HCT116 (cell line): ENCODE results near the gene GNG7. TPM values are rescaled to one million over a fixed set of nuclear protein-coding genes. Genes with fewer than 3 reads are reported as not detected.

Source experiments
- ATAC-seq: fragments of 200-7000 bp; cut with Tn5 transposase; 2 replicates; pipeline ENCODE4 v1.9.1; 2020; ENCODE audit warnings: mild to moderate bottlenecking, moderate library complexity
- BruUV-seq: library from RNA; stranded (reverse); fragments of 400-500 nt; replicated peaks from 2 replicates; lab custom pipeline; 2021; lab: Mats Ljungman, UMichigan
- CTCF ChIA-PET: fragments of 300-600 bp; sonication (Branson Sonifier 250); formaldehyde crosslinking; loops from one replicate; lab custom pipeline; 2021; ENCODE audit warnings: antibody characterized with exemption; lab: Charles Lee
- POLR2A ChIA-PET: fragments of 300-600, 350-600 bp; sonication (Branson Sonifier 250); formaldehyde crosslinking; loops from one replicate; lab custom pipeline; 2021; ENCODE audit warnings: antibody characterized with exemption; lab: Charles Lee
- RAD21 ChIA-PET, 2 experiments: fragments of 300-600 bp; sonication (Branson Sonifier 250); formaldehyde crosslinking; loops; one replicate each; lab custom pipeline; 2023; ENCODE audit warnings: low total read pairs in 2 of 2; ENCODE audit not compliant: uncharacterized antibody in 2 of 2, unreplicated experiment in 2 of 2, low non-redundant PET in 1 of 2; lab: Charles Lee
- DNase-seq: peaks from one replicate; pipeline ENCODE4 v3.0.0-alpha.2; 2010; ENCODE audit warnings: low read depth, low spot score
- H2AFZ ChIP-seq: fragments of 200-600 bp; shearing (Covaris generic), sonication (generic); 2 replicates; pipeline ENCODE4 v1.6.1; 2017; ENCODE audit warnings: low read depth, mixed run types, mixed read lengths, antibody characterized with exemption, low read length; ENCODE audit not compliant: poor library complexity, severe bottlenecking
- H3K27ac ChIP-seq: 2 replicates; pipeline ENCODE4 v1.5.1; 2012; ENCODE audit warnings: low read depth, low read length
- H3K27me3 ChIP-seq: fragments of 200-600 bp; sonication (generic); 2 replicates; pipeline ENCODE4 v1.6.1; 2016; ENCODE audit warnings: mixed run types, low read length, mixed read lengths; ENCODE audit not compliant: insufficient read depth
- H3K36me3 ChIP-seq, 2 experiments: fragments of 200-500 bp in 1 of 2; fragments of 200-600 bp in 1 of 2; sonication (Bioruptor generic) in 1 of 2; sonication (generic) in 1 of 2; 2 replicates each; pipeline versions ENCODE4 v1.5.1 to v1.6.1; 2014 to 2016; ENCODE audit warnings: low read length in 2 of 2, inconsistent platforms in 1 of 2, mixed read lengths in 1 of 2, mixed run types in 1 of 2; ENCODE audit not compliant: insufficient read depth in 2 of 2, control insufficient read depth in 1 of 2
- H3K4me1 ChIP-seq, 2 experiments: fragments of 200-600 bp in 1 of 2; sonication (generic) in 1 of 2; 2 replicates each; pipeline versions ENCODE4 v1.5.1 to v1.6.1; 2012 to 2017; ENCODE audit warnings: low read length in 2 of 2, inconsistent platforms in 1 of 2, mild to moderate bottlenecking in 1 of 2, mixed read lengths in 1 of 2, mixed run types in 1 of 2, moderate library complexity in 1 of 2; ENCODE audit not compliant: insufficient read depth in 2 of 2, control insufficient read depth in 1 of 2
- H3K4me2 ChIP-seq: fragments of 200-600 bp; sonication (generic); 2 replicates; pipeline ENCODE4 v1.6.1; 2017; ENCODE audit warnings: mixed run types, low read length, mixed read lengths
- H3K4me3 ChIP-seq, 2 experiments: fragments of 200-600 bp in 1 of 2; sonication (generic) in 1 of 2; replicated peaks in 1 of 2; 2 replicates each; pipeline ENCODE4 v1.5.1; 2011 to 2016; ENCODE audit warnings: low read length in 2 of 2, control low read depth in 1 of 2, low read depth in 1 of 2, mild to moderate bottlenecking in 1 of 2, mixed read lengths in 1 of 2, mixed run types in 1 of 2
- H3K79me2 ChIP-seq: fragments of 200-600 bp; sonication (generic); 2 replicates; pipeline ENCODE4 v1.6.1; 2017; ENCODE audit warnings: mild to moderate bottlenecking, mixed run types, low read length, moderate library complexity, mixed read lengths; ENCODE audit not compliant: insufficient read depth
- H3K9ac ChIP-seq: fragments of 200-600 bp; sonication (generic); 2 replicates; pipeline ENCODE4 v1.6.1; 2016; ENCODE audit warnings: low read length, mixed read lengths
- H3K9me2 ChIP-seq: fragments of 200-600 bp; sonication (generic), shearing (Covaris generic); 2 replicates; pipeline ENCODE4 v1.6.1; 2017; ENCODE audit warnings: mixed run types, mild to moderate bottlenecking, moderate library complexity; ENCODE audit not compliant: insufficient read depth
- H3K9me3 ChIP-seq, 2 experiments: fragments of 200-500 bp in 1 of 2; fragments of 200-600 bp in 1 of 2; sonication (Bioruptor generic) in 1 of 2; sonication (generic) in 1 of 2; 2 replicates each; pipeline ENCODE4 v1.6.1; 2014 to 2017; ENCODE audit warnings: low read length in 2 of 2, mixed read lengths in 2 of 2, inconsistent platforms in 1 of 2, low read depth in 1 of 2, mild to moderate bottlenecking in 1 of 2, mixed run types in 1 of 2, moderate library complexity in 1 of 2; ENCODE audit not compliant: control insufficient read depth in 1 of 2, insufficient read depth in 1 of 2
- H4K20me1 ChIP-seq: fragments of 200-600 bp; sonication (generic), shearing (Covaris generic); 2 replicates; pipeline ENCODE4 v1.6.1; 2017; ENCODE audit warnings: mixed run types, mild to moderate bottlenecking, moderate library complexity; ENCODE audit not compliant: insufficient read depth
- CBX3 ChIP-seq: IDR thresholded peaks from 2 replicates; pipeline ENCODE4 v1.6.1; 2012; ENCODE audit warnings: low read depth
- CTCF ChIP-seq, 3 experiments: fragments of 200-600 bp in 1 of 3; sonication (generic) in 1 of 3; IDR thresholded peaks in 2 of 3; conservative IDR thresholded peaks in 1 of 3; 2 replicates each; pipeline ENCODE4 v1.5.1; 2012 to 2017; ENCODE audit warnings: low read depth in 2 of 3, low read length in 2 of 3, antibody characterized with exemption in 1 of 3, borderline replicate concordance in 1 of 3, control low read depth in 1 of 3, mild to moderate bottlenecking in 1 of 3, mixed read lengths in 1 of 3, mixed run types in 1 of 3, moderate library complexity in 1 of 3; ENCODE audit not compliant: insufficient read depth in 1 of 3
- EGR1 ChIP-seq: IDR thresholded peaks from 2 replicates; pipeline ENCODE4 v1.6.1; 2012; ENCODE audit warnings: low read depth
- ELF1 ChIP-seq: IDR thresholded peaks from 2 replicates; pipeline ENCODE4 v1.6.1; 2012; ENCODE audit warnings: low read depth, borderline replicate concordance
- EZH2phosphoT487 ChIP-seq: fragments of 200-600 bp; IDR thresholded peaks from 2 replicates; pipeline ENCODE4 v1.6.1; 2018; ENCODE audit warnings: antibody characterized with exemption, borderline replicate concordance
- FOSL1 ChIP-seq: IDR thresholded peaks from 2 replicates; pipeline ENCODE4 v1.6.1; 2012; ENCODE audit warnings: low read depth
- JUND ChIP-seq: IDR thresholded peaks from 2 replicates; pipeline ENCODE4 v1.6.1; 2012
- MAX ChIP-seq: IDR thresholded peaks from 2 replicates; pipeline ENCODE4 v1.6.1; 2012
- POLR2AphosphoS5 ChIP-seq: IDR thresholded peaks from 2 replicates; pipeline ENCODE4 v1.6.1; 2011; ENCODE audit warnings: mild to moderate bottlenecking, low read depth, low read length, moderate library complexity
- RAD21 ChIP-seq: IDR thresholded peaks from 2 replicates; pipeline ENCODE4 v1.6.1; 2012; ENCODE audit warnings: low read depth, mild to moderate bottlenecking
- REST ChIP-seq: IDR thresholded peaks from 2 replicates; pipeline ENCODE4 v1.6.1; 2012; ENCODE audit warnings: low read depth
- SP1 ChIP-seq: IDR thresholded peaks from 2 replicates; pipeline ENCODE4 v1.6.1; 2012; ENCODE audit warnings: low read depth
- SRF ChIP-seq: IDR thresholded peaks from 2 replicates; pipeline ENCODE4 v1.6.1; 2012; ENCODE audit warnings: low read depth
- TCF7L2 ChIP-seq: IDR thresholded peaks from 2 replicates; pipeline ENCODE4 v1.7.0; 2011; ENCODE audit warnings: borderline replicate concordance, inconsistent platforms; ENCODE audit not compliant: insufficient read depth, insufficient read length; ENCODE audit errors: extremely low read depth
- YY1 ChIP-seq: IDR thresholded peaks from 2 replicates; pipeline ENCODE4 v1.6.1; 2011; ENCODE audit warnings: low read length, low read depth, moderate library complexity, mild to moderate bottlenecking; ENCODE audit not compliant: insufficient replicate concordance; ENCODE audit errors: extremely low read depth
- ZBTB33 ChIP-seq: IDR thresholded peaks from 2 replicates; pipeline ENCODE4 v1.6.1; 2011; ENCODE audit warnings: mild to moderate bottlenecking, low read length, moderate library complexity; ENCODE audit not compliant: insufficient replicate concordance; ENCODE audit errors: extremely low read depth
- ZFX ChIP-seq: fragments of 450-650 bp; IDR thresholded peaks from 2 replicates; pipeline ENCODE4 v1.6.1; 2017
- ZNF274 ChIP-seq: fragments of 200-500 bp; sonication (Bioruptor generic); IDR thresholded peaks from 2 replicates; pipeline ENCODE4 v1.6.1; 2014; ENCODE audit warnings: mild to moderate bottlenecking, low read depth, low read length, inconsistent platforms
- intact Hi-C: fragments of 100-400 bp; cut with micrococcal nuclease; formaldehyde crosslinking; loops from 2 replicates; pipeline ENCODE4 v1.10.0; 2022
- total RNA-seq: library from RNA; stranded (reverse); gene quantifications from one replicate; pipeline ENCODE4 v1.2.1, GENCODE V29; 2021; ENCODE audit not compliant: unreplicated experiment

GNG7 gene
- total RNA-seq, 1 experiment from 2014 or later: 11.3 TPM

- TF ChIP-seq POLR2AphosphoS5 (no peak), EGR1 (no peak), SRF (no peak)
Measured at GRCh38 chr19:2676823-2677222, 25.7 kb downstream of the GNG7 start (continued).

GRCh38 chr19:2675892-2676291 is 26.6 kb downstream of the GNG7 start:
- Histone ChIP-seq H3K27me3 (no peaks in the 10 kb centered on the region), H3K4me2 (no peak overlapping the region), H3K79me2 (no peaks in the 10 kb centered on the region), H3K4me3 (no peak overlapping the region), H3K27ac (no peak overlapping the region), H3K9me3 (no peaks in the 10 kb centered on the region), H3K36me3 (no peaks in the 10 kb centered on the region), H2AFZ (no peak overlapping the region), H3K4me1 (peaks cover 0 to 3% of the 10 kb centered on the region in 2 experiments; a peak in 2 of 4 replicates), H4K20me1 (no peaks in the 10 kb centered on the region), H3K9me2 (no peaks in the 10 kb centered on the region), H3K9ac (no peak overlapping the region)
- TF ChIP-seq ZNF274: no peak
- TF ChIP-seq TCF7L2: no peak
- no peak for TF ChIP-seq SP1
- no peak for TF ChIP-seq RAD21
- TF ChIP-seq MAX: no peak
- TF ChIP-seq ELF1: no peak
- TF ChIP-seq EZH2phosphoT487: no peak
- TF ChIP-seq ZBTB33: no peak
- no peak for TF ChIP-seq EGR1
- no peak for TF ChIP-seq CBX3
- TF ChIP-seq CTCF (IDR thresholded peaks at IDR 0.05 in 2 of 3, conservative IDR thresholded peaks at IDR 0.05 in 1 of 3; ENCODE audit: borderline replicate concordance in 1 of 3, insufficient read depth in 1 of 3, low read depth in 2 of 3, low read length in 2 of 3): no peak
- no peak for TF ChIP-seq REST
- TF ChIP-seq JUND: no peak
- TF ChIP-seq FOSL1: no peak
- no peak for TF ChIP-seq ZFX
- TF ChIP-seq YY1: no peak
- no peak for TF ChIP-seq SRF
- ChIA-PET CTCF (no interaction called here), POLR2A (no interaction called here), RAD21 (no interaction called here)
- no TSS peak for BruUV-seq
- intact Hi-C loops: no loop called here
- DNase-seq (no peak), ATAC-seq (no peak)
